KOPT-K1 (cell line): ENCODE results near the gene LRPAP1.

Experiments
- H3K27ac ChIP-seq: fragments of 200-600 bp; sonication (generic); 2 replicates; pipeline ENCODE4 v1.5.1; 2016; ENCODE audit warnings: antibody characterized with exemption, mild to moderate bottlenecking, low read depth, low read length; ENCODE audit not compliant: poor library complexity, severe bottlenecking
- H3K36me3 ChIP-seq: fragments of 200-600 bp; sonication (generic); 2 replicates; pipeline ENCODE4 v1.5.1; 2017; ENCODE audit warnings: antibody characterized with exemption, mild to moderate bottlenecking, low read length, moderate library complexity; ENCODE audit not compliant: insufficient read depth
- H3K9me3 ChIP-seq: fragments of 200-600 bp; sonication (generic); 2 replicates; pipeline ENCODE4 v1.5.1; 2017; ENCODE audit warnings: antibody characterized with exemption, low read length, mild to moderate bottlenecking; ENCODE audit not compliant: insufficient read depth, poor library complexity, severe bottlenecking

The LRPAP1 gene

GRCh38 chr4:3495204-3495975 is 36.8 kb downstream of the LRPAP1 start:
- no peaks in the 10 kb centered on the region for H3K9me3 ChIP-seq
- H3K36me3 ChIP-seq, result no peaks in the 10 kb centered on the region
- no peak overlapping the region for H3K27ac ChIP-seq

GRCh38 chr4:3494462-3494871 is 37.8 kb downstream of the LRPAP1 start:
- Histone ChIP-seq H3K36me3 (no peaks in the 10 kb centered on the region), H3K9me3 (no peaks in the 10 kb centered on the region), H3K27ac (no peak overlapping the region)

GRCh38 chr4:3493720-3494461 is 38.3 kb downstream of the LRPAP1 start:
- Histone ChIP-seq H3K9me3 (no peaks in the 10 kb centered on the region), H3K36me3 (no peaks in the 10 kb centered on the region), H3K27ac (no peak overlapping the region)

GRCh38 chr4:3492741-3493719 is 39.2 kb downstream of the LRPAP1 start:
- H3K9me3 ChIP-seq, result no peaks in the 10 kb centered on the region
- H3K27ac ChIP-seq, result no peak overlapping the region

DNA sequence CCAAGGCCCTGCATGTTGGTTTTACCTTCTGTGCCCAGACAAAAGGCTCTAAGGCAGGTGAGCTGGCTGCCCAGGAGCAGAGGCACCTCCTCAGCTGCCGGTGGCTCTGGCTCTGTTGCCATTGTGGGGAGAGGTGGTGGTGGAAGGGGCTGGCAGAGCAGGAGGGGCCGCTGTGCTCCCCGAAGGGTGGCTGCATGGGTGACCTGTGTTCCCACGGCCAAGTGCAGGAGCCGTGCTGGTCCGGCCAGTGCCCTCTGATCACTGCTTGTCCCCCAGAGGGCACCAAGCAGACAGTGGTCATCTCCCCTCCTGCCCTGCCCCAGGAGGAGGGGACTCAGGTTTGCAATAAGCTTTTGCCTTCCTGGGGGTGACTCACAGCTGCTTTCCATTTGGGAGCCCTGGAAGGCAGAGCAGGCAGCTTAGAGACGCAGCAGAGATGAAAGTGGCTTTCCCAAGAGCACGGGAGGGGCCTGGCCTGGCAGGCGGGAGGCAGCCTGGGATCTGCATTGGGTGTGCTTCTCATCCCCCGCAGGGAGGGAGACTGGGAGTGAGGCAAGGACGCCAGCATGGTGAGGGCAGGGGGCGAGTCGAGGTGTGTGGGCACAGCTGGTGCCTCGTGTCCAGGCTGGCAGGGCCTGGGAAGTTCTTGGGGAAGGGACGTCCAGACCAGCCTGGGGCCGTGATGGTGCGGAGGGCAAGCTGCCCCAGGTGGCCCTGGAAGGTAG is 40.4 kb downstream of the LRPAP1 start:
- H3K36me3 ChIP-seq, result no peaks in the 10 kb centered on the region
- H3K27ac ChIP-seq, result no peak overlapping the region
- no peaks in the 10 kb centered on the region for H3K9me3 ChIP-seq

More at GRCh38 chr4:3492741-3493719, 39.2 kb downstream of the LRPAP1 start:
- H3K36me3 ChIP-seq, result no peaks in the 10 kb centered on the region

DNA sequence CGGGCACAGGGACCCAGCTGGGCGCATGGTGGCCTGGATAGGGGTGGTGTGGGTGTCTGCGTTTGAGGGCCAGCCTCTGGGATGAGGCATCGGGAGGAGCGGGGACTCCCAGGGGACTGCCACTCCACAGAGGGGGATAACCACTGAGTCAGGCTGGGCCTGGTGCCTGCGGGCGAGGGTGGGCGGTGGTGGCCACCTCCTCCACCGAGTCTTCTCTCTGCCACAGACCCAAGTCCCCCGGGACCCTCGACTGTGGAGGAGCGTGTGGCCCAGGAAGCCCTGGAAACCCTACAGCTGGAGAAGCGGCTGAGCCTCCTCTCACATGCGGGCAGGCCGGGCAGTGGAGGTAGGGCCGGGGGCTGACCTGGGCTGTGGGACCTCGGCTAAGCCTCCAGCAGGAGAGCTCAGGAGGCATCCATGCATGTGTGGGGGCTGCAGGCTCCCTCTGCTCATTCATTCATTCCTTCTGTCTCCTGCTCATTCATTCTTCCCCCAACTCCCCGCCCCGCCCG is 42.7 kb downstream of the LRPAP1 start:
- Histone ChIP-seq H3K9me3 (no peaks in the 10 kb centered on the region), H3K36me3 (no peaks in the 10 kb centered on the region), H3K27ac (no peak overlapping the region)

GRCh38 chr4:3488820-3489219 is 43.4 kb downstream of the LRPAP1 start:
- no peaks in the 10 kb centered on the region for H3K9me3 ChIP-seq
- H3K27ac ChIP-seq, result no peak overlapping the region
- no peaks in the 10 kb centered on the region for H3K36me3 ChIP-seq

- H3K9me3 ChIP-seq, result no peaks in the 10 kb centered on the region
- no peaks in the 10 kb centered on the region for H3K36me3 ChIP-seq
- no peak overlapping the region for H3K27ac ChIP-seq
These were observed 44.4 kb downstream of the LRPAP1 start for GRCh38 chr4:3487861-3488260.

GRCh38 chr4:3486541-3487540 is 45.4 kb downstream of the LRPAP1 start:
- no peaks in the 10 kb centered on the region for H3K36me3 ChIP-seq
- no peak overlapping the region for H3K27ac ChIP-seq
- H3K9me3 ChIP-seq, result no peaks in the 10 kb centered on the region

DNA sequence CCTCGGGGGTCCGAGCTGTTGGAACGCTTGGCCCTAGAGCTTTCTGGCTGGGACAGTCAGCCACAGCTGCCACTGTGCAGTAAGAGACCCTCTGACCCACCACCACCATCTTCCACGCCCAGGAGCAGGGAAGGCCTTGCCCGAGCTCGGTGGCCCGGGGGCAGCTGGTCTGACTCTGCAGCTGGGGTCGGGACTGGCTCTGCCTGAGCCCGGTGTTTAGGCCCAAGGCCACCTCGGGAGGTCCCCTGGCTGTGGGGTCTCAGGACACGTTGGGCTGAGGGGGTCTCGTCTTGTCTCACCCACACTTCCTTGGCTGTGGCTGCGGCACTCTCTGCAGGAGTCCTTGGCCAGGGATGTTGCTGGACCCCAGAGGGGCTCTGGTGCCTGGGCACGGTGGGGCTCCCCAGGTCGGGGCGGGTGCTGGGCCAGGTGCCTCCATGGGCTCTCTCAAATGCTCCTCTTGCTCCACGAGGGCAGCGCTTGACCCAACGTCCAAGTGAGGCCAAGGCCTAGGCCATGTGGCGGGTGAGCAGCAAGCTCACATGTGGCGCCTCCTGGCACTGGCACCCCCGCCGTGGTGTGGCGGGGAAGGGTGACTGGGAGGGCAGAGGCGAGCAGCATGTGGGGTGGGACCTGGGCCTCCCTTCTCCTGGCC is 46.2 kb downstream of the LRPAP1 start:
- H3K9me3 ChIP-seq, result no peaks in the 10 kb centered on the region
- no peaks in the 10 kb centered on the region for H3K36me3 ChIP-seq
- H3K27ac ChIP-seq, result no peak overlapping the region

- Histone ChIP-seq H3K36me3 (no peaks in the 10 kb centered on the region), H3K9me3 (no peaks in the 10 kb centered on the region), H3K27ac (no peak overlapping the region)
These were observed 47.0 kb downstream of the LRPAP1 start for GRCh38 chr4:3485011-3485791.
